ENCODE data around the gene ACRBP.

- no peak for TF ChIP-seq POLR2AphosphoS5 (IDR thresholded peaks at IDR 0.05)
- no peak for TF ChIP-seq EP300 (IDR thresholded peaks at IDR 0.05)
- TF ChIP-seq CTCF (IDR thresholded peaks at IDR 0.05): no peak
- TF ChIP-seq POLR2A (IDR thresholded peaks at IDR 0.05; ENCODE audit: low read depth): no peak
Observed at GRCh38 chr12:6646276-6647082, 753 bp downstream of the ACRBP start.

All from esophagus muscularis mucosa (tissue), 4 donors.